ENCODE results near the gene NELFA.
A peak's percentile ranks its signal among the peaks of the same experiment; 100 is the strongest.
"Not testable (repeated sequence)": the region's sequence is repeated elsewhere in the genome, so short reads cannot be mapped to it uniquely, and the experiment has no call there.

Gene NELFA

DNA sequence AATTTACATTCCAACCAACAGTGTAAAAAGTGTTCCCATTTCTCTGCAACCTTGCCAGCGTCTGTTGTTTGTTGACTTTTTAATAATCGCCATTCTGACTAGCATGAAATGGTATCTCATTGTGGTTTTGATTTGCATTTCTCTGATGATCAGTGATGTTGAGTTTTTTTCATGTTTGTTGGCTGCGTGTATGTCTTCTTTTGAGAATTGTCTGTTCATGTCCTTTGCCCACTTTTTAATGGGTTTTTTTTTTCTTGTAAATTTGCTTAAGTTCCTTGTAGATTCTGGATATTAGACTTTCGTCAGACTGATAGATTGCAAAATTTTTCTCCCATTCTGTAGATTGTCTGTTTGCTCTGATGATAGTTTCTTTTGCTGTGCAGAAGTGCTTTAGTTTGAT, 18.3 kb upstream of the NELFA start:
- H3K27me3 ChIP-seq (ENCODE audit: control insufficient read depth, insufficient read depth, low read length); H3K4me3 ChIP-seq (ENCODE audit: low read length); H3K4me1 ChIP-seq (ENCODE audit: control insufficient read depth, insufficient read depth, low read length); H3K9me3 ChIP-seq (ENCODE audit: control insufficient read depth, low read length); H3K9ac ChIP-seq (ENCODE audit: low read length); H3K36me3 ChIP-seq (ENCODE audit: control insufficient read depth, insufficient read depth, low read length): not testable (repeated sequence)

DNA sequence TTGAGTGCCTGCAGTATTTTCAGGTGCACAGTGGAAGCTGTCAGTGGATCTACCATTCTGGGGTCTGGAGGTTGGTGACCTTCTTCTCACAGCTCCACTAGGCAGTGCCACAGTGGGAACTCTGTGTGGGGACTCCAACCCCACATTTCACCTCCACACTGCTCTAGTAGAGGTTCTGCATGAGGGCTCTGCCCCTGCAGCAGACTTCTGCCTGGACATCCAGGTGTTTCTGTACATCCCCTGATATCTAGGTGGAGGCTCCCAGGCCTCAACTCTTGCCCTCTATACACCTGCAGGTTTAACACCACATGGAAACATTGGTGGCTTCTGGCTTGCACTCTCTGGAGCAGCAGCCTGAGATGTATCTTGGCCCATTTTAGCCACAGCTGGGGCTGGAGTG, 17.0 kb upstream of the NELFA start:
- no peak overlapping the region for H3K4me3 ChIP-seq (ENCODE audit: low read length)
- no peaks in the 10 kb centered on the region for H3K9me3 ChIP-seq (ENCODE audit: control insufficient read depth, low read length)
- H3K27me3 ChIP-seq (ENCODE audit: control insufficient read depth, insufficient read depth, low read length) = peaks cover 8% of the 10 kb centered on the region
- no peaks in the 10 kb centered on the region for H3K4me1 ChIP-seq (ENCODE audit: control insufficient read depth, insufficient read depth, low read length)
- H3K36me3 ChIP-seq (ENCODE audit: control insufficient read depth, insufficient read depth, low read length) = no peaks in the 10 kb centered on the region
- H3K9ac ChIP-seq (ENCODE audit: low read length) = no peak overlapping the region

- Histone ChIP-seq H3K4me3 (ENCODE audit: low read length) (no peak overlapping the region), H3K27me3 (ENCODE audit: control insufficient read depth, insufficient read depth, low read length) (peaks cover 8% of the 10 kb centered on the region), H3K9ac (ENCODE audit: low read length) (no peak overlapping the region)
These were observed 15.9 kb upstream of the NELFA start for GRCh38 chr4:2024683-2025082.

DNA sequence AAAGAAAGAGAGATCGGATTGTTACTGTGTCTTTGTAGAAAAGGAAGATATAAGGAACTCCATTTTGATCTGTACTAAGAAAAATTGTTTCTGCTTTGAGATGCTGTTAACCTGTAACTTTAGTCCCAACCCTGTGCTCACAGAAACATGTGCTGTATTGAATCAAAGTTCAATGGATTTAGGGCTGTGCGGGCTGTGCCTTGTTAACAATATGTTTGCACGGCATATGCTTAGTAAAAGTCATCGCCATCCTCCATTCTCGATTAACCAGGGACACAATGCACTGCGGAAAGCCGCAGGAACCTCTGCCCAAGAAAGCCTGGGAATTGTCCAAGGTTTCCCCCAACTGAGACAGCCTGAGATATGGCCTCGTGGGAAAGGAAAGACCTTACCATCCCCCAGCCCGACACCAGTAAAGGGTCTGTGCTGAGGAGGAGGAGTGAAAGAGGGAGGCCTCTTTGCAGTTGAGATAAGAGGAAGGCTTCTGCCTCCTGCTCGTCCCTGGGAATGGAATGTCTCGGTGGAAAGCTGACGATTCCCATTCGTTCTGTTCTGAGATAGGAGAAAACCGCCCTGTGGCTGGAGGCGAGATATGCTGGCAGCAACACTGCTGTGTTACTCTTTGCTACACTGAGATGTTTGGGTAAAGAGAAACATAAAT, 12.7 kb upstream of the NELFA start:
- not testable (repeated sequence) for H3K36me3 ChIP-seq (ENCODE audit: control insufficient read depth, insufficient read depth, low read length); H3K9me3 ChIP-seq (ENCODE audit: control insufficient read depth, low read length); H3K27me3 ChIP-seq (ENCODE audit: control insufficient read depth, insufficient read depth, low read length); H3K4me3 ChIP-seq (ENCODE audit: low read length); H3K9ac ChIP-seq (ENCODE audit: low read length); H3K4me1 ChIP-seq (ENCODE audit: control insufficient read depth, insufficient read depth, low read length)

More at GRCh38 chr4:2024683-2025082, 15.9 kb upstream of the NELFA start:
- Histone ChIP-seq H3K4me1 (ENCODE audit: control insufficient read depth, insufficient read depth, low read length) (no peaks in the 10 kb centered on the region), H3K36me3 (ENCODE audit: control insufficient read depth, insufficient read depth, low read length) (no peaks in the 10 kb centered on the region), H3K9me3 (ENCODE audit: control insufficient read depth, low read length) (no peaks in the 10 kb centered on the region)

GRCh38 chr4:2015008-2015407, 6.2 kb upstream of the NELFA start:
- no peaks in the 10 kb centered on the region for H3K27me3 ChIP-seq (ENCODE audit: control insufficient read depth, insufficient read depth, low read length)
- H3K4me1 ChIP-seq (ENCODE audit: control insufficient read depth, insufficient read depth, low read length) = no peaks in the 10 kb centered on the region

DNA sequence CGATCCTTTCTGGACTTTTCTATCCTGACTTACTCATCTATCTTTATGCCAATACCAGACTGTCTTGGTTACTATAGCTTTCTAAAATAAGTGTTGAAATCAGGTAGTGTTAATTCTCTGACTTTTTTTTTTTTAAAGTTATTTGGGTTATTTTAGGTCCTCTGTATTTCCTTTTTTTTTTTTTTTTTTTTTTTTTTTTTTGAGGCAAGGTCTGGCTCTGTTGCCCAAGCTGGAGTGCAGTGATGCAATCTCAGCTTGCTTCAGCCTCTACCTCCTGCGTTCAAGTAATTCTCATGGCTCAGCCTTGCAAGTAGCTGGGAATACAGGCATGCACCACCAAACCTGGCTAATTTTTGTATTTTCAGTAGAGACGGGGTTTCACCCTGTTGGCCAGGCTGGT, 2.8 kb upstream of the NELFA start:
- H3K4me1 ChIP-seq (ENCODE audit: control insufficient read depth, insufficient read depth, low read length) = no peaks in the 10 kb centered on the region
- no peaks in the 10 kb centered on the region for H3K36me3 ChIP-seq (ENCODE audit: control insufficient read depth, insufficient read depth, low read length)
- H3K9me3 ChIP-seq (ENCODE audit: control insufficient read depth, low read length) = no peaks in the 10 kb centered on the region
- no peaks in the 10 kb centered on the region for H3K27me3 ChIP-seq (ENCODE audit: control insufficient read depth, insufficient read depth, low read length)
- H3K4me3 ChIP-seq (ENCODE audit: low read length) = no peak overlapping the region
- H3K9ac ChIP-seq (ENCODE audit: low read length) = no peak overlapping the region

More at GRCh38 chr4:2015008-2015407, 6.2 kb upstream of the NELFA start:
- Histone ChIP-seq H3K4me3 (ENCODE audit: low read length) (no peak overlapping the region), H3K9ac (ENCODE audit: low read length) (no peak overlapping the region), H3K9me3 (ENCODE audit: control insufficient read depth, low read length) (no peaks in the 10 kb centered on the region), H3K36me3 (ENCODE audit: control insufficient read depth, insufficient read depth, low read length) (no peaks in the 10 kb centered on the region)

- Histone ChIP-seq H3K4me3 (ENCODE audit: low read length) (peak overlapping the region; percentile 66), H3K36me3 (ENCODE audit: control insufficient read depth, insufficient read depth, low read length) (no peaks in the 10 kb centered on the region), H3K9me3 (ENCODE audit: control insufficient read depth, low read length) (no peaks in the 10 kb centered on the region), H3K27me3 (ENCODE audit: control insufficient read depth, insufficient read depth, low read length) (no peaks in the 10 kb centered on the region), H3K9ac (ENCODE audit: low read length) (peak overlapping the region; percentile 85), H3K4me1 (ENCODE audit: control insufficient read depth, insufficient read depth, low read length) (no peaks in the 10 kb centered on the region)
These were observed 968 bp upstream of the NELFA start for GRCh38 chr4:2009651-2010233.

DNA sequence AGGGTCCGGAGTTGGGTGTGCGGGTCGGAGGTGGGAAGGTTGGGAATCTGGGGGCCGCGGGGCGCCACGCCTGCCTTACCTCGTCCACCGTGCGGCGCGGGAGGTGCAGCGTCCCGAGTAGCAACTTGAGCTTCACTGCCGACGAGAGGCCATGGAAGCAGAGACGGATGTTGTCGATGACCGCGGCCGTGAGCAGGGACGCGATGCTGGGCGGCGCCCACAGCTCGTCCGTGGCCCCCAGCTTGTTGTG, 178 bp downstream of the NELFA start:
- H3K4me1 ChIP-seq (ENCODE audit: control insufficient read depth, insufficient read depth, low read length) = no peaks in the 10 kb centered on the region
- H3K9me3 ChIP-seq (ENCODE audit: control insufficient read depth, low read length) = no peaks in the 10 kb centered on the region
- no peaks in the 10 kb centered on the region for H3K36me3 ChIP-seq (ENCODE audit: control insufficient read depth, insufficient read depth, low read length)
- peak overlapping the region; percentile 66 for H3K4me3 ChIP-seq (ENCODE audit: low read length)
- no peaks in the 10 kb centered on the region for H3K27me3 ChIP-seq (ENCODE audit: control insufficient read depth, insufficient read depth, low read length)
- H3K9ac ChIP-seq (ENCODE audit: low read length) = peak overlapping the region; percentile 85

- H3K27me3 ChIP-seq (ENCODE audit: control insufficient read depth, insufficient read depth, low read length) = no peaks in the 10 kb centered on the region
- H3K4me3 ChIP-seq (ENCODE audit: low read length) = peak overlapping the region; percentile 66
- peak overlapping the region; percentile 85 for H3K9ac ChIP-seq (ENCODE audit: low read length)
- no peaks in the 10 kb centered on the region for H3K4me1 ChIP-seq (ENCODE audit: control insufficient read depth, insufficient read depth, low read length)
- H3K36me3 ChIP-seq (ENCODE audit: control insufficient read depth, insufficient read depth, low read length) = no peaks in the 10 kb centered on the region
- H3K9me3 ChIP-seq (ENCODE audit: control insufficient read depth, low read length) = no peaks in the 10 kb centered on the region
These were observed 737 bp downstream of the NELFA start for GRCh38 chr4:2007804-2008670.

DNA sequence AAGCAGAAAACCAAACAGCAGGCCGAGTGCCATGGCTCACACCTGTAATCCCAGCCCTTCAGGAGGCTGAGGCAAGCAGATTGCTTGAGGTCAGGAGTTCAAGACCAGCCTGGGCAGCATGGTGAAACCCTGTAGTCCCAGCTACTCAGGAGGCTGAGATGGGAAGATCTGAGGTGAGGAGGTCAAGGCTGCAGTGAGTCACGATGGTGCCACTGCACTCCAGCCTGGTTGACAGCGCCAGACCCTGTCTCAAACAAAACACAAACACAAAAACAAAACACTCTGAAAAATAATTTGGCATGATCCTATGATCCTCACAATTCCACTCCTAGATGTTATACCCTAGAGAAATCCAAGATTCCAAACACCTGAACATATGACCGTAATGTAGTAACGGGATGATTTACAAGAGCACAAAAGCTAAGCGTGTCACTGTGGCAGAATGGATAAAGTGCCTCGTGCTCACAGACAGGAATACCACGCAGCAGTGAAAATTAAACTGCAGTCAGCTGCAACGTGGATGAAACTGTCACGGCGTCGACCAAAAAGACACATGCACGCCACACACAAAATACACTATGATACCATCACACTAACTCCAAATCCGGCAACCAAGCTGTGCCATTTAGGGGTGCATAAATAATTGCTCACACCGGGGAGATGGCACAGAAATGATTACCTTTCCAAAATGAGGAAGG, 1.7 kb downstream of the NELFA start:
- H3K9me3 ChIP-seq (ENCODE audit: control insufficient read depth, low read length) = no peaks in the 10 kb centered on the region

DNA sequence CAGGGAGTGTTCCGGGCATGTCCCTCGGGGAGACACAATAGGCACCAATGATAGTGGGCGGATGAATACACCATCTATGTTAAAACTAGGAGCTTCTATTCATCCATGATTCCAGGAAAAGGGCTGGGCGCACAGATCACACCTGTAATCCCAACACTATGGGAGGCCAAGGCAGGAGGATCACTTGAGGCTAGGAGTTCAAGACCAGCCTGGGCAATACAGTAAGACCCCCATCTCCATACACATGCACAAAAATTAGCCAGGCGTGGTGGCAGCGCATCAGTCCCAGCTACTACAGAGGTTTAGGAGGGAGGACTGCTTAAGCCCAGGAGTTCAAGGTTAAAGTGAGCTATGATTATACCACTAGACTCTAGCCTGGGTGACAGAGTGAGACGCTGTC, 2.4 kb downstream of the NELFA start:
- no peaks in the 10 kb centered on the region for H3K36me3 ChIP-seq (ENCODE audit: control insufficient read depth, insufficient read depth, low read length)
- H3K9me3 ChIP-seq (ENCODE audit: control insufficient read depth, low read length) = no peaks in the 10 kb centered on the region
- no peak overlapping the region for H3K4me3 ChIP-seq (ENCODE audit: low read length)
- H3K4me1 ChIP-seq (ENCODE audit: control insufficient read depth, insufficient read depth, low read length) = no peaks in the 10 kb centered on the region
- no peak overlapping the region for H3K9ac ChIP-seq (ENCODE audit: low read length)
- no peaks in the 10 kb centered on the region for H3K27me3 ChIP-seq (ENCODE audit: control insufficient read depth, insufficient read depth, low read length)

More for the DNA sequence above, 1.7 kb downstream of the NELFA start:
- H3K4me3 ChIP-seq (ENCODE audit: low read length) = no peak overlapping the region
- no peaks in the 10 kb centered on the region for H3K4me1 ChIP-seq (ENCODE audit: control insufficient read depth, insufficient read depth, low read length)
- H3K27me3 ChIP-seq (ENCODE audit: control insufficient read depth, insufficient read depth, low read length) = no peaks in the 10 kb centered on the region
- H3K9ac ChIP-seq (ENCODE audit: low read length) = no peak overlapping the region
- H3K36me3 ChIP-seq (ENCODE audit: control insufficient read depth, insufficient read depth, low read length) = no peaks in the 10 kb centered on the region

DNA sequence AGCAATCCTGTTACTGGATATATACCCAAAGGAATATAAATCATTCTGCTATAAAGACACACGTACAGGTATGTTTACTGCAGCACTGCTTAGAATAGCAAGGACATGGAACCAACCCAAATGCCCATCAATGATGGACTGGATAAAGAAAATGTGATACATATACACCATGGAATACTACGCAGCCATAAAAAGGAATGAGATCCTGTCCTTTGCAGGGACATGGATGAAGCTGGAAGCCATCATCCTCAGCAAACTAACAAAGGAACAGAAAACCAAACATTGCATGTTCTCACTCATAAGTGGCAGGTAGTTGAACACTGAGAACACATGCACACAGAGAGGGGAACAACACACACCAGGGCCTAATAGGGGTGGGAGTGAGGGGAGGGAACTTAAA, 5.4 kb downstream of the NELFA start:
- not testable (repeated sequence) for H3K4me3 ChIP-seq (ENCODE audit: low read length); H3K9ac ChIP-seq (ENCODE audit: low read length); H3K36me3 ChIP-seq (ENCODE audit: control insufficient read depth, insufficient read depth, low read length); H3K9me3 ChIP-seq (ENCODE audit: control insufficient read depth, low read length); H3K27me3 ChIP-seq (ENCODE audit: control insufficient read depth, insufficient read depth, low read length); H3K4me1 ChIP-seq (ENCODE audit: control insufficient read depth, insufficient read depth, low read length)

Data from mucosa of stomach (tissue), 1 donor.